NCI-H1105 treated with DMSO at 0.1 percent for 48 hours (cell line): ENCODE results near the gene PREX1.
A peak's percentile ranks its signal among the peaks of the same experiment; 100 is the strongest.

Experiments
- DNase-seq: peaks from one replicate; lab custom pipeline; 2025; lab: John Stamatoyannopoulos, UW

Gene PREX1

DNA sequence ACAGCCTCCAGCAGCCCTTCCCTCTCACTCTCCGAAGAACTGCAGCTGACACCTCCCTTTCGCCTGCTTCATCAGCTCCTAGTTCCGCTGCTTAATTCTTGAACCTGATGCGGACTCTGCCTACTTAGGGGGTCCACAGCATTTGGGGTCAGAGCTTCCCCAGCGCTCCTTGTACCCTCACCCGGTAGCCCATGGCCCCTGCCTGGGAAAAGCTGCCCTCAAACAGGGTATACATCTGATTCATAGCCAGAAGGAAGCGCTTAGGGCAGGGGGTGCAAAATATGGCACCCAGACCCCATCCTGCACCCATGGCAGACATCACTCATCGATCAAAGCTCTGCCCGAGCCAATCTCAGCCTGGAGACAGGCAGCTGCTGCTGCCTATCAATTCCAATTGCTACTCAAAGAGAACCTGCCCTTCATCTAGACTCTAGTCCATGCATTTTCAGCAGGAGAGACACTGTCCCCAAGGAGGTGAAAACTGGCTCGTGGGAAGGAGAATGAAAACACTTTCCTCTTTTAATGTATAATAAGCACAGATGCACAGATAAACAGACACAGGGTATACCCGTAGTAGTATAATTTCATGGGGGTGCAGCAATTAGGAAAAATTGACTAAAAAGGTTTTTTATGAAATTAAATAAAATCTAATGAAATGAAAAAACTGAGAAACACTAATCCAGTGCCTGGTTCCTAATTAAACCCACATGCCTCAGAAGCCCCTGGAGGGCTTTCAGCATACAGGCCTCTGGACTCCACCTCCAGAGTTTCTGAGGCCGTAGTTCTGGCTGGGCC is 194.8 kb downstream of the PREX1 start:
- no peak for DNase-seq

DNA sequence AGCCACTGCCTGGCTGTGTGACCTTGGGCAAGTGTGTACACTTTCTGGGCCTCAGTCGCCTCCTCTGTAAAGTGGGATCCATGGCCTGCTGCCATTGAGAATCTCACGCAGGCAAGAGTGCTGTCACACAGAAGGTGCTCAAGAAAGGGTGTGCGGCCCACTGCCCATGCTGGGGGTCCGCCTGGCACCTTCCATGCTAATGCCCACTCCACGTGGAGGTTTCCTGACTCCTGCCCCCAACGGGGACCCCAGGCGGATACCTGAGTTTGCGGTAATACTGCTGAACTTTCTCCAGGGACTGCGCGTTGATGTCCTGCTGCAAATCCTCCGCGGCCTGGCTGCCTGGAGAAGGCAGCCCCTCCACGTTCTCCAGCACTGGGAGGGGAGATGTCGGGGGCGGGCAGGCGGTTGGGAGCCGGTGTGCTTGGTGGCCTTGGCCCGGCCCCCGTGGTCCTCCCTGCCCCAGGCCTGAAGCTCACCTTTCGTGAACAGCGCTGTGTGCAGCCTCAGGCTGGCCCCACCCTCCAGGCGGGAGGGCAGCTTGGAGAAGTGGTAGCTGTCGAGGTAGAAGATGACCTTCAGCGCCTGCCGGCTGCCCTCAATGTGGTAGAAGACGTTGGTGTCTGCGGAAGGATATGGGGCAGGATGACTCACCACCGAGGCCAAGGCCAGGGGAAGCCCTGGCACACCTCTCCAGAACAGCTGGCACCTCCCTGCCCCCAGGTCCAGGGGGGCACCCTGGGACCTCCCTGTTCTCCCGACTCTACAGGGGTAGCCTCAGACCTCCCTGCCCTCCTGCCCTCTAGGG is 195.6 kb downstream of the PREX1 start:
- no peak for DNase-seq

DNA sequence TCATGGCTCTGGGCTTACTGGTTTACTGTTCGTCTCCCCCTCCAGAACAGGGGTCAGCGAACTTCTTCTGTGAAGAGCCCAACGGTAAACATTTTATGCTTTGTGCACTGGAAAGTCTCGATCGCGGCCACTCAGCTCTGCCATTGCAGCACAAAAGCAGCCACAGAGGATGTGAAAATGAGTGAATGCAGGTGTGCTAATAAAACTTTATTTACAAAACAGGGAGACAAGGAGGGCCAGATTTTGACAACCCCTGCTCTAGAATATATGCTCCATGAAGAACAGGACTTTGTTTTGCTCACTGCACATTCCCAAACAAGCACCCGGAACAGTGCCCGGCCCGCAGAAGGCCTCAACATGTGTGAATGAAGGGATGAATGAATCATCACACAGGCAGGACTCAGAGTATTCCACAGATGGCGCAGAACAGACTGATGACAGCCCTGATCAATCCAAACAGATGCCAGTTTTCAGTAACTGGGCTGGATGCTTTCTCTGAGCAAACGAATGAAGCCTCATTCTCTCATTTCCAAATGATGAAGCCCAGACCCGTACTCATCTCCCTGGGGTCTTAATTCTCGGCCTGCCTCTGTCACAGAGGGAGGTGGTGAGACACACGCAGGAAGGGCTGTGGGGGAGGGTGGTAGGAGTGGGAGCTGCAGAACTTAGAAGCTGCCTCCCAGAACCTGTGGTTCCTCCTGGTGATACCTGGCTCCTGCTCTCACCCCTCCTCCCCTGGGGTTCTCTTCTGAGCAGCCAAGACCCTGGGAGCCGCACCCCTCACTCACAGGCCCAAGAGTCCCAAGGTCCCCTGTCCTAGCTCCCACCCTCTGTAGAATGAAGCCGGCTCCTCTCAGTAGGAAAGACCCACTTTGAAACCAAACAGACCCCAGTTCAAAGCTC is 196.4 kb downstream of the PREX1 start:
- DNase-seq = no peak

DNA sequence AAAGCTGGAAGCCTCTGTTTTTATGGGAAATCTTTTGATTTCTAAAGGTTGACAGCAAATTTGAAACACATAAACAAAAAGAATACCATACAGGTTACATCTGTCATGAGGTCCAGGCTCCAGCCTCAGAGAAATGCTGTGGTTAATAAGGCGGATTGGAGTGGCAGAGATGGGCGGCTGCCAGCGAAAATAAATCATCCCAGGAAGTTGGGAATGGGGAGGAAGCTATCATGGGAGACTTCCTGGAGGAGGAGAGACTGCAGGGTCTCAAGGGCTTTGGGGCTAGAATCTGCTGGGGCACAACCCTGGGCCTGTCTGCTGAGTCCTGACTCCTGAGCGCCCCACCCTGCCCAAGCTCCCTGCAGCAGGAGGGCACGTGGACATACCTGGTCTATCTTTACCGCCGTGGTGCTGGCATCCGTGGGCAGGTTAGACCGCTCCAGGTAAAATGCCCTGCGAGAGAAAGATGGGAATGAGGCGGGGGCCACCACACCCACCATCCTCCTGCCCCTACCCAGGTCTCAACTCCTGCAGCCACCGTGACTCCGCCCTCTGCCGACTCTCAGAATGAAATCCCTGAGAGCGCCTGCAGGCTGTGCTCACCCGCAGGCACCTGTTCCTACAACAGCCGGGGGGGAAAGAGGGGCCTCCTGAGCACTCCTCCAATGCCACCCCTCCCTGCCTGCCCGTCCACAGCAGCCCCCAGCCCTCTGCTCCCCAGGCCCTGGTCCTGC is 197.3 kb downstream of the PREX1 start:
- no peak for DNase-seq

DNA sequence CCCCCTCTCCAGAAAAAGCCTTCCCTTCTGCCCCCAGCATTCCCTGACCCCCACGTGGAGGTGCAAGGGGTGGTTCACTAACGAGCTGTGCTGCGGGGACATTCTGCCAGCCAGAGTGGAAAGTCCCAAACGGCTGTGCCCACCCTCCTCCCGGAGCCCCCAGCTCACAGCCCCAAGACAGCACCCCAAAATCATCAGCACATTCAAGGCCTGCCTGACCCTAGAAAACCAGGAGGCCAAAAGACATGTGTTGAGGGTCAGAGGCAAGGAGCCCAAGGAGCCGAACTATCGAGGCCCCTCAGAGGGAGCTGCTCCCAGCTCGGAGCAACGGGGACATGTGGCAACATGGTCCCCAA is 197.9 kb downstream of the PREX1 start:
- DNase-seq = no peak

DNA sequence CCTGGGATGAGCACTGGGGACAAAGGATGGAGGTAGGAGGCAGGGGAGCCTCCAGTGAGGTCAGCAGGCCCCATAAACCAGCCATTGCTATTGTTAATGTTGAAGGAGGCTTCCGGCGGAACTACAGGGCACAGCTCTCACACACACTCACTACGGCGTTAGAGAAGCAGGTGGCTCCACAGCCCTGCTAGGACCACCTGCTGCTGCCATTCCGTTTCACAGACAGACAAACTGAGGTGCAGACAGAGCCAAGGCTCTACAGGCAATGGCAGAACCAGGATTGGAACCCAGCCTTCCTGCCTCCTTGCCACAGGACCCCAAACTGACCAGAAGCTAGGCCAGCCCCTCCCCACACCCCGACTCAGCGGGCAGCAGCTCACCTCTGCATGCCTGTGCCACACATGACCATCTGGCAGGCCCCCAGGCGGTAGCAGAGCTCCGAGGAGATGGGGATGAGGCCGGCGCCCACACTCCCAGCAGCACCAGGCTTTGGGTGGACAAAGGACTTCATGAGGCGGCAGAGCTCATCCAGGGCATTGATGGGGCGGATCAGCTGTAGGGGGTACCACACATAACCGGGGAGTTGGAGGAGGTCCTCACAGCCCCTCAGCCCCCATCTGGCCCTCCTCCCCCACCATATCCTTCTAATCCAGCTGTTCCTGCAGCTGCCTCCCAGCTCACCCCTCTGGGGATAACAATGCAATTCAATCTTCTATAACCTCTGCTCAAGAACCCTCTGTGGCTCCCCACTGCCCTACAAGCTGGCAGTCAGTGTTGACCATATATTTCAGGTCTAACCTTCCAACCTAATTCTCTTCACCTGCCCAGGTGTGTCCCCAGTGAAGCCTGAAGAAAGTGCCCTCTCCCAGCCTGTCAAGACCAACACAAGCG is 198.5 kb downstream of the PREX1 start:
- DNase-seq = no peak

DNA sequence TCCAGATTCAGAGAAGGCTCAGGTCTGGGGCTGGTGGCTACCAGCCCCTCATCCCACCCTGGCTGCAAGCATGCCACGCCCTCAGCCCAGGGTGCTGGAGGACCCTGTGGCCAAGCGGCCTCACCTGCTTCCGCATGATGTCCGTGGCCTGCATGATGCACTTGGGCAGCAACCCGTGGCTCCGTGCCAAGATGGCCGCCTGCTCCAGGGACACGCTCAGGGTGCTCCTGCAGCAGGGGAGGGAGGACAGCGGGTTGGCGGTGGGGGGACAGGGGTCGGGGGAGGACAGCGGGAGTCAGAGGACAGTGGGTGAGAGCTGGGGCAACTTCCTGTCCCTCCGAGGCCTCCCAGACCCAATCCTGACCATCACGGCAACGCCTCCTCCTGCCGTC is 200.1 kb downstream of the PREX1 start:
- DNase-seq = no peak

DNA sequence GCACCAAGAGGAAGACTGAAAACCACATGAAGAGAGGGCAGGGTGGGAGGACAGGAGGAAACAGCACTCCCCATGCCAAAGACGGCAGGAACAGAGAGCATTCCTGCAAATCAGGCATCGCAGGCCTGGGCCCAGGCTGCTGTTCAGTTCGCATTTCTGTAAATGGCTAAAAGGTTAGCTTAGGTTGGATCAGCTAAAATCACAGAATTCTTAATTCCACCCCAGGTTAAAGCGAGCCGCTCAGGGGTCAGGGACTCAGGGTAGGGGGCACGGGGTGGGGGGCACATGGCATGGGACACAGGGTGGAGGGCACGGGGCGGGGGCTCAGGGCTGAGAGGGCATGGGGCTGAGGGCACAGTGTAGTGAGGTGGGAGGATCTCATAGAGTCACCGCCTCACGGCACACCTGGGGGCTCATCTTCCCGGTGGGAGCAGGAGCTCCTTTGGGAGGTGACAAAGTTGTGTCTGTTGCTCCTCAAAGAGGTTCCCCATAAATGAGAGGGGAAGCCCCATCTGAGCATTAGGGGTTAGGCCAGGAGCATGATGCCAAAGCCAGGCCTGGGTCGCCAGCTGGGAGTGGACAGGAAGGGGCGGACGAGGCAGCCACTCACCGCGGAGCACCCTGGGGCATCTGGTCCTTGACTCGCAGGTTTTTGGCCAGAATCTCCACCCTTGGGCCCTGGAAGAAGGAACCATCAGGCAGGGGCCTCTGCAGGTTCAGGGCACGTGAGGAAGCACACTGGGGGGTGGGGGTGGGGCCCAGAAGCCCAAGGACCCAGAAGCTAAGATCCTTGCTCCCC is 200.7 kb downstream of the PREX1 start:
- no peak for DNase-seq

DNA sequence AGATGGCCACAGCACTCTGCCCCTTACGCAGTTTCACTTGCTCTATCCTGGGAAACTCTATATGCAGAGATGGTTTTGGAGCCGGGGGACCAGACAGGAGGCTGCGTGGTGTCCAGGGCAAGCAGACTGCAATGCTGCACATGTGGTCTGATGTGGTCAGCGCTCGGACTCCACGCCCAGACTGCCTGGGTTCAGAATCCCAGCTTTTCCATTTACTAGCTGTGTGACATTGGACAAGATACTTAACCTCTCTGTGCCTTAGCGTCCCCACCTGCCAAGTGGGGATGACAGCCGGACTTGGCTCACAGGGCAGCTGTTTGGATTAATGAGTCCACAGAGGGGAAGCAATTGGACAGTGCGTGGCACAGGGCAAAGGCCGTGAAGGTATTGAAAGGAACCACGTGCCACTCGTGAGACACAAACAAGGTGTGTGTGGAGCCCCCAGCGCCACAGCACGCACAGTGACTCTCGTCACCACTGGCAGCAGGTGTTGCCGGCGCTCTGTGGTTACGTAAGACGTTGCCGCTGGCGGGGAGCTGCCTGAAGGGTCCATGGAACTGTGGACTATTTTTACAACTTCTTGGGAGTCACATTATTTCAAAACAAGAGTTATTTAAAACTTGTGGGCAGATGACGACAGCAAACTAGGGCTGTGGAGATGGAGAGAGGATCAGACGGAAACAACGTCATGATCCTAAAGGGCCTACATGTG is 201.4 kb downstream of the PREX1 start:
- no peak for DNase-seq

DNA sequence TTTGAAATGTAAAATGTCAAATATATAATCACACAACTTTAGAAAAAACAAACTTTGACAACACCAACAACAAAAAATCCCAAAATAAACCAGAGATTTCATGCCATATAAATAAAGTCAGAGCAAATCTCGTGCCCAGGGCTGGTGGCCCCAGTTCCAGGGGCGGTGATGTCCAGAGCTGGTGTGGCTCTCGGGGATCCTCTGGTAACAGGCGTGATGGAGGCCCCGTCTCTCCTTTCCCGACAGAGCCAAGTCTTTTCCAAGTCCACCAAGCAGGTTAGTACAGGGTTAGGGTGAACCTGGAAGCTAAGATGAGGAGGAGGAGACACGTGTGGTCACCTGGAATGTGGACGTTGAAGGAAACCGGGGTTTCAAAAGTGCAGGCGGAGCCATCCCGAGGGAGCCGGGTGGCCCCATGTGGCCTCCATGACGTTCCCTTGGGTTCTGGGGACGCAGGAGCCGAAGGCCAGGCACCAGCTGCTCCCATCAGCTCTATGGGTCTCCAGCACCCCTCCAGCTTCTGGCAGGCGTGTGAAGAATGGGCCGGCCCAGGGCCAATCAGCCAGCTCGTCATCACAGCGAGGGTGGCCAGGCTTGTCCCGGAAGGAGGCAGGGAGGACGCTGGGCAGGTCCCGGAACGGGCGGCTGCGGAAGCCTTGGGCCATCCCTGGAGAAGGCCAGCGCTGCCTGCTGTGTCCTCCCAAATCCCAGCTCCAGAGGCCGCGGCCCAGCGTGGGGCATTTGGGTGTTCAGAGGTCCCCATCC is 202.5 kb downstream of the PREX1 start:
- DNase-seq = no peak

DNA sequence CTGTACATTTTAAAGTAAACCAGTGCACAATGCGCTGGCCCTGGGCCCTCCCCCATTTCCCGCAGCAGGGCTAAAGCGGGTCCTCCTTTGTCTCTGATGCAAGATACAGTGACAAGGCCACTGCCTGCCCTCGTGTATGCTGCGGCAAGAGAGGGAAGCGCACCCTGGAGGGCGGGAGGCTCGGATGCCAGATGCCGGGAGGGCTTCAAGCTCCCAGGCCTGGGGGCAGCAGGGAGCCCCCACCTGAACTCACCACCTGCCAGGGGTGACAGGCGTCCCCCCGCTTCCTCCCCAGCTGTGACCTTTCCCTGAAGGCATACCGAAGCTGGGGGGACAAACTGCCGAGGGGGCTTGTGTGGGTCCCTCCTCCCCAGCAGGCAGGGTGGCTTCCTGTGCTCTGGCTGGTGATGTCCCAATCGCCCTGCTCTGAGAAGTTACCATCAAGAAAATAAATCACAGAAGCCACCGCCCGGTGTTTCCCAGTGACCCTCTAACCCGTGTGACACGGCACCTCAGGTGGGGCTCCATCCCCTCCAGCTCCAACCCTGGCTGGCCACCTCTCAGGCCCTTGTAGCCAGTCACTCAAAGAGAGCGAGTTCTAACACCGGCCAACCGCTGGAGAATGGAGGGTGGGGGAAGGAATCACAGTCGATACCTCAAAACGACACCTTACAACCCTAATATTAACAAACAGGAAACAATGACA is 203.3 kb downstream of the PREX1 start:
- no peak for DNase-seq

DNA sequence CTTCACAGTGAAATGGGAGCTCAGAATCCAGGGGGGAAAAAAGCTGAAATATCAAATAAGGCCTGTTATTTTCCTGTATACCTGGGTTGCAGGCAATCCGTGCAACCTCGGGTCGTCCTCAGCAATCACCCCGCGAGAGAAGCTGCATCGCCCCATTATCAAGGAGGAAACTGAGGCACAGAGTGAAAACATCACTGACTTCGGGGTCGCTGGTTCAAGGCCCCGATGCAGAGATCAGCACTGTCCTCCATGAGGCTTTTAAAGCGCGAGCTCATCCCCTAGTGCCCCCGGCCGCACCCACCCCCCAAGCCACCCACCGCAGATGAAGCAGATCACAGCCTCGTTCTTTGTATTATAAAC is 203.9 kb downstream of the PREX1 start:
- no peak for DNase-seq

DNA sequence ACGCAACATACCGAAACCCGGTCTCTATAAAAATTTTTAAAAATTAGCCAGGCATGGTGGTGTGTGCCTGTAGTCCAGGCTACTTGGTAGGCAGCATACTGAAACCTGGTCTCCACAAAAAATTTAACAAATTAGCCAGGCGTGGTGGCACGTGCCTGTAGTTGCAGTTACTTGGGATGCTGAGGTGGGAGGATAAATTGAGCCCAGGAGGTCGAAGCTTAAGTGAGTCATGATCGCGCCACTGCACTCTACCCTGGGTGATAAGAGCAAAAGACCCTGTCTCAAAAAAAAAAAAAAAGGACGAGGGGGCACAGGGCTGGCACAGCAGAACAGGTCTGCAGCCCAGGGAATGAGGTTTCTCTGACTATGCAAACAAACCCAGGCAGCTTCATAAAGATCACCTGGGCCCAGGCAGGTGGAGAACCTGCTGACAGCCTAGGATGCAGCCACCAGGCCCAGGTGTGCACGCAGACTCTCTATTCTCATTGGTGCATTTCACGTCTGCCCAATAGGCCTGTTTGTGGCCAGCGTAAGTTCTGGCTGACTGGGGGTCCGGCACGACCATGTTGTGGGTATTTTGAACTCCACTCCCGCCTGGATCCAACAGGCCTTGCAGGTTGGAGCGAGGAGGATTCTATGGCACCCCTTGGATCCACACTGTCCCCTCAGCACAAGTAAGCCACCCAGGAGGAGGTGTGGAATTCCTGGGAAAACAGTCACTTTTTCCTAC is 204.5 kb downstream of the PREX1 start:
- no peak for DNase-seq

DNA sequence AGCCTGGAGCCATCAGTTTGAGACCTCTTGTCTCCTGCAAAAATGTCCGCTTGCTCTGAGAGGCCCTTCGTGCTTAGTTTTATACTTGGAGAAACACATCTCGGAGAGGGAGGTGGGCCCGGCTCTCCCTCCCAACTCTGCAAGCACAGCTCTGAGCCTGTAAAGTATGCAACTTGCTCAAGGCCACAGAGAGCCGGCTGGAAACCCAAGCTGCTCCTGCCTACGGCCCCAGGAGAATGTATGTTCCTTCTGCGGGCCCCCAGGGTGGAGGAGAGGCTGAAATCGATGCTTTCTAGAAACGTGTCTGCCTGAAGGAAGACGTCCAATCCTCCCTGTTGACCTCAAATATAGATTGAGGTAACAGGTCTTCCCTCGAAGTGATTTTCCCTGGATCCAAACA is 205.4 kb downstream of the PREX1 start:
- DNase-seq = no peak

DNA sequence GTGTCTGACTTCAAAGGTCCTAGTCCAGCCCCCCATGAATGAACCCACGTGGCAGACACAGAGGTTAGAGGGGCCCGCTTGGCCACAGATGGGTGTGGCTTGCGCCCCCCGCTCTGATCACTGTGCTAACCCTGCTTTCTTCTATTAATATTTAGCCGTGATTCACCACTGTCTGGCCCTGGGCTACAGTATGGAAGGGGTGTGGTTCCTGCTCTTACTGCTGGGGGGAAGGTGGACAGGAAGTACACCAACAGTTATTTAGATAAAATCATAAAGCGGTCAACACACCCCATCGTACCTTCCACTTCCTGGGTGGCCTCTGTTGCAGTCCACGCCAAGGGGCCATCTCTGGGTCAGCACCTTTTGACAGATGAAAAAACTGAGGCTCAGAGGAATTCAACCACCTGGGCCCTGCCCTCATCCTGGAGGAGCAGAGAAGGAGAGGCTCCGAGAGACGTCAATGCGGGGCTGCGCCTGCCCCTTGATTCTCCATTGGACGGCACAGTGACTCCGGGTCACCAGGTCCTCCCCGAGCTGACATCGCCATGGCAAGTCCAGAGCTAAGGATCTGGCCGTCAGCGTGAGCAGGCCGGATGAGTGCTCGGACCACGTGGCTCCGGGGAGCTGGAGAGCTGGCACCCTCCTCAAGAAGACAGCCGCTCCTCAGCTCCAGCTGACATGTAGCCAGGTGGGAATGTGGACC is 206.3 kb downstream of the PREX1 start:
- no peak for DNase-seq

DNA sequence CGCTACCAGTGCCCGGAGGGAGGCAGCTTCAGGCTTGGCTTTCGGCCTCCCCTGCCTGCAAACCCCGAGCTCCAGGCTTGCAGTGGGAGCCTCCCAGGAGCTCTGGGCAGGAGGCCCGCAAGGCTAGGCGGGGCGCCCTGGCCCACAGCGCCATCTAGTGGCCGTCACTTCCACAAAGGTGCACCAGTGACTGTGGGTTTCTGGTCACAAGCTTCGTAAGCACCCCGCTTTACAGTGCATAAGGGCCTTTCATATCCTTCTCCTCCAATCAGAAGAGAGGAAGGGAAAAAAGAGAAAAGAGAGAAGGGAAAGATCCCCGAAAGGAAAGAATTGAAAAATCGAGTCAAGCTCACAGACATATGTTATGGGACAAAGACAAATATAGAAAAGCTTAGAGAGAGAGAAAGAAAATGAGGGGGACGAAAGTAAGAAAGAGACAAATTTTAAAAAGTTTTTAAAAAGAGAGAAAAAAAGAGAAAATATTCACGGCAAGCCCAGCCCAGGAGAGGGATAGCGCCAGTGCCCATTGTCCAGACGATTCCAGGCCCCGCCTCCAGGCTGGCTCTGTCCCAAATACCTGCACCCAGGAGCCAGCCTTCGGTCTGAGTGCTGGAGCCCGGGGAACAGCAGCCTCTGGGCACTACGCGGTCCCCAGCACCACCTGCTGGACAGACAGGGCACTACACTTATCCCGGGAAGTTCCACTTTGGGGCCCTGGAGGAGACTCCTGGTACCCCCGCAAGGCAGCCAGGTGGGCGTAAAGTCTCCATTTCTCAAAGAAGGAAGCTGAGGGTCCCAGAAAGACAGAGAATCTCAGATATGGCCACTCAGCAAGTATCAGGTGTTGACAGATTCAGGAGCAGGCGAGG is 207.1 kb downstream of the PREX1 start:
- DNase-seq = peak; percentile 84
